Activated CD8-positive, alpha-beta memory T cell treated with anti-CD3 and anti-CD28 coated beads for 48 hours (primary cell): ENCODE data around the gene NEDD4L.

Experiments used
- DNase-seq, 3 experiments: peaks; one replicate each; pipeline ENCODE4 v3.0.0-alpha.2; 2020; ENCODE audit warnings: low read depth in 2 of 3, low spot score in 2 of 3

NEDD4L gene

DNA sequence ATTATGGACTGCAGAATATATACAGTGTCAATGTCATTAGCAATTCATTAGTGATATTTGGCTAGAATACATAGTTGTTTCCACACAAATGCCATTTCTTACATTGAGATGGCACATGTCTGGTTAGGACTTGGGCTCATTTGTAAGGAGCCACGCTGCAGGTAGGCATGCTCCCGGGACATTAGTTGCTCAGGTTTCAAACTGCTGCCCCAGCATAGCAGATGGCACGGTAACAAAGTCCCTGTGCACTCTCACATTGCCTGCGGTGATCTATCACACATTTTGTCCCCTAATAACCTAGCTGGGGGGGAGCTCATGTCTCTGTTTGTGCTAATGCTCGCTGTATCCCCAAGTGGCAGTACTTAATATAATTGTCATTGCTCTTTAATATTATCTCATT lies 185.1 kb downstream of the NEDD4L start:
- no peak for DNase-seq

DNA sequence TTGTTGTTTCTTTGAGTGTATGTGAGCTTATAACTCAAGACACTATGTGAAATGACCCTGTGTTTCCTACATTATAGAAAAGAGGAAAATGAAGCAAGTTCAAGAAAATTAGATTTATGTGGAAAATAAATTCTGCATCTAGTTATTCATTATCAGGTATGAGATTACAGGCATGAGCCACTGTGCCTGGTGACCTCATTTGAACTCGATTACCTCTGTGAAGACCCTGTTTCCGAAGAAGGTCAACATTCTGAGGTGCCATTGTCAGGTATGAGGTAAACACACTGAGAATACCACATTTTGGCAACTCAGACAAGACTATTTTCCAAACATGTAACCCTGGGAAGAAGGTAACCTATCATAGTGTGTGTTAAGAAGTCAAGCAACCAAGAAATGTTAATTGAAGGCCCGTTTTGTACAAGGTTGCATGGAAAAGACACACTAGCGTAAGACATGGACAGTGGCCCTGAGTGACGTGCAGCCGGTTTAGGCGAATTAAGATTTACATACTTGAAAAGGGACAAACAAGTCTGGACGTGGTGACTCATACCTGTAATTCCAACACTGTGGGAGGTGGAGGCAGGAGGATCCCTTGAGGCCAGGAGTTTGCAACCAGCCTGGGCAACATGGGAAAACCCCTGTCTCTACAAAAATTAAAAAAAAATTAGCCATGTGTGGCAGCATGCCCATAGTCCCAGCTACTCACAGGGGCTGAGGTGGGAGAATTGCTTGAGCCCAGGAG lies 186.6 kb downstream of the NEDD4L start:
- no peak for DNase-seq

GRCh38 chr18:58231930-58232329 lies 187.9 kb downstream of the NEDD4L start:
- DNase-seq = no peak

DNA sequence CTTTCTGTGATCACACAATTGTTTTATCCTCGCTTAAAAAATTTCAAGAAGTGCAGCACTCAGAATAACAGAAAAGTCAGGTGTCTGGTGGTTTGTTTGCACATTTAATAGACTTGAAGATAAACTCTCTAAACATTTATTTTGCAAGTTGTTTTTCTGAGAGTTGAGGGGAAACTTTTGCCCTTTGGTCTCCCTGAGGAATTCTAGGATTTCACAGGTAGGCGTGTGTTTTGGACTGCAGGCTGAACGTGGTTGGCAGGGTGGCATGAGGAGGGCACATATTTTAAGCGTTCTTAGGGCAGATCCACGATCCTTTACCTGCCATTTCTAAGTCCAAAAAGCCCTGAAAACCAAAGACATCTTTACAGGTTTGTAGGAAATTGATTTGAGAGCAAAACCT lies 188.6 kb downstream of the NEDD4L start:
- no peak for DNase-seq

DNA sequence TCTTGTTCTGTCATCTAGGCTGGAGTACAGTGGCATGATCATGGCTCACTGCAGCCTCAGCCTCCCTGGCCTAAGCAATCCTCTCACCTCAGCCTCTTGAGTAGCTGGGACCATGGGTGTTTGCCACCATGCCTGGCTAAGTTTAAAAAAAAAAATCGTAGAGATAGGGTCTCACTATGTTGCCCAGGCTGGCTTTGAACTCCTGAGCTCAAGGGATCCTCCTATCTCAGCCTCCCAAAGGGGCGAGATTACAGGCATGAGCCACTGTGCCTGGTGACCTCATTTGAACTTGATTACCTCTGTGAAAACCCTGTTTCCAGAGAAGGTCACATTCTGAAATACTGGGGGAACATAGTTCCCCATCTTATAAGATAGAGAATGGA lies 190.3 kb downstream of the NEDD4L start:
- no peak for DNase-seq

DNA sequence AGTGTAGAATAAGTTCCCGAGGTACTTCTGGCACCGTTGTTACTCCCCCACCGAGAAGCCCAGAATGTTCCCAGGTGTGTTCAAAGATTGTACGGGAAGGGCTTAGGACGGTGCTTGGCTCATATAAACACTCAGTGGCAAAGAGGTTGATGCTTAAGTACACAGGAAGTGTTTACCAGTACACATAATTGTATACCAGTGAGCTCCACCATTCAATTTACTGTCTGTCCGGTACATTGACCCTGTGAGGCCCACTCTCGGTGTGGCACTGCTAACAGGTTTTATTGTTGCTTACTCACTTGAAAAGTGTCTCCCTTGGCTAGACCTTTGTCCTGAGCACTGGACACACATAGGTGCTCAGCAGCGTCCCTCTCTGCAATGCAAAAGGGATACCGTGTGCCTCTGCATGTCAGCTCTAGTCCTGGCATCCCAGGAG lies 191.0 kb downstream of the NEDD4L start:
- DNase-seq = no peak

- DNase-seq = no peak
Observed at GRCh38 chr18:58239879-58240278, 195.9 kb downstream of the NEDD4L start.

GRCh38 chr18:58241026-58241679 lies 197.1 kb downstream of the NEDD4L start:
- DNase-seq = no peak

GRCh38 chr18:58241877-58242276 lies 197.9 kb downstream of the NEDD4L start:
- DNase-seq = no peak

GRCh38 chr18:58242435-58242834 lies 198.4 kb downstream of the NEDD4L start:
- no peak for DNase-seq

DNA sequence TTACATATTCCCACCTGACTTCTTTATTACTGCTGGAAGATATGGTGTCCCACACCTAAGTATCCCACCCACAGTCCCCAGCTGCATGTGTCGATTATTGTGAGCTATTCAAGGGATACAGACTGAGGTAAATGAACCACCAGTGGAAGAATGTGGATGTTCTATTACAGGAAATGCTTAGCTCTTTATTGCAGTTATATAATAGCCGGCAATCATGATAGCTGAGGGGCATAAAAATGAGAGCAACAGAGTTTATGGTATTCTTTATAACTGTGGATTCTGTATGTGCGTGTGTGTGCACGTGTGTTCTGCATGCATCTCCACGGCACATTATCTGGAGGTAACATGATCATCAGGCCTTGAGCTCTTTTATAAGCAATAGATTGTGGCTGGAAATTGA lies 198.9 kb downstream of the NEDD4L start:
- DNase-seq = no peak

DNA sequence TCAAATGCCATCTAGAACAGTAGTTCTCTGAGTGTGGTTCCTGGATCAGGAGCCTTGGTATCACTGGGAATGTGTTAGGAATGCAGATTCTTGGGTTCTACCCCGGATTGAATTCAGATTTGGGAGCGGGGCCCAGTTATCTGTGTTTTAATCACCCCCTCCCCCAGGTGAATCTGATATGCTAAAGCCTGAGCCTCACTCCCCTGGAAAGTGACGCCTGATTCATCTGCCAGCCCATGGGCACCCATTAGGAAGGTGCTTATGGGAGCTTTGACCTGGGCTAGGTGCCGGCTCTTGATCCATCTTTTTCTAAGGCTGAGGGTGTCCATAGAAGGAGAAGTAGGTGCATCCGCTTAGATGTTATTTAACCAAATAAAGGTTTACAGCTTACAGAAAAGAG lies 199.4 kb downstream of the NEDD4L start:
- DNase-seq = no peak

DNA sequence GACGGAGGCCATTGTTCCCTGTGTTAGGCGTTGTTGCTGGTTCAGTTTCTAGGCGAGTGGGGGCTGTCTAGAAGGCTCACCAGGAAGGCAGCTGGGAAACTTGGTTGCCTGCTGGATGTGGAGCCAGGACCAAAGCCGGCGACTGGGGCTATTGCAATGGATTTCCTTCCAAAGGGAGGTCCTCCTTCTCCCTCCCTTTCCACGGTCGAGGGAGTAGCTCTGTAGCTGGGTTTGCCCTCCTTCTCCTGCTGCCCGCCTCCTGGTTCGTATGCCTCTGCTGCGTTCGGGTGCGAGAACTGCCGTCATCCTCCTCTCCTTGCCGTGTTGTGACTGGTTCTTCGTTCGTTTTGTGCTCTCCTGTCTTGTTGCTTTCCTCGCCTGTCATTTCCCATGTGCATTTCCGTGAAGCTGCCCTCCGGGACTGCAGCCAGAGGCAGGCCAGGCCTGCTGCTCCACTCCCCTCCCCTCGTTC lies 203.4 kb downstream of the NEDD4L start:
- no peak for DNase-seq

GRCh38 chr18:58249712-58250111 lies 205.7 kb downstream of the NEDD4L start:
- DNase-seq = no peak

GRCh38 chr18:58251416-58251815 lies 207.4 kb downstream of the NEDD4L start:
- DNase-seq = no peak

GRCh38 chr18:58252166-58252565 lies 208.1 kb downstream of the NEDD4L start:
- DNase-seq = no peak

- DNase-seq = no peak
Observed at GRCh38 chr18:58253318-58253717, 209.3 kb downstream of the NEDD4L start.

DNA sequence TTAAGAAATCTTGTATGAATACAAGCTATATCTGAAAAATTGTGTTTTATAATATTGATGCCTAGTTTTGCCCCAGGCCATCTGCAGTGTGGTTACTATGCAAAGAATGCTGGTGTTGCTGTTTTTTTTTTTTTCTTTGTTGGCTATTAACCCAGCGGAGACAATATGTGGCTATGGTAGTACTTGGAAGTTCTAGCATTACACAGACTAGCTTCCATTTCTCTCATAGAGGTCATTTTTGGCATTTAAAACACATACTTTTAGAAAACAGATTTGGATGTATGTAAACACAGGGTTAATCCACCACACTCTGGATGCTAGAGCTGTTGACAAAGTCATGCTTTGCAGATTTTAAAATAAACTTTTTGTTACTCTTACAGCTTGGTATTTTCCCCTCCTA lies 209.8 kb downstream of the NEDD4L start:
- no peak for DNase-seq

- DNase-seq = no peak
Observed at GRCh38 chr18:58254873-58255511, 211.0 kb downstream of the NEDD4L start.

GRCh38 chr18:58255701-58256311 lies 211.8 kb downstream of the NEDD4L start:
- no peak for DNase-seq

DNA sequence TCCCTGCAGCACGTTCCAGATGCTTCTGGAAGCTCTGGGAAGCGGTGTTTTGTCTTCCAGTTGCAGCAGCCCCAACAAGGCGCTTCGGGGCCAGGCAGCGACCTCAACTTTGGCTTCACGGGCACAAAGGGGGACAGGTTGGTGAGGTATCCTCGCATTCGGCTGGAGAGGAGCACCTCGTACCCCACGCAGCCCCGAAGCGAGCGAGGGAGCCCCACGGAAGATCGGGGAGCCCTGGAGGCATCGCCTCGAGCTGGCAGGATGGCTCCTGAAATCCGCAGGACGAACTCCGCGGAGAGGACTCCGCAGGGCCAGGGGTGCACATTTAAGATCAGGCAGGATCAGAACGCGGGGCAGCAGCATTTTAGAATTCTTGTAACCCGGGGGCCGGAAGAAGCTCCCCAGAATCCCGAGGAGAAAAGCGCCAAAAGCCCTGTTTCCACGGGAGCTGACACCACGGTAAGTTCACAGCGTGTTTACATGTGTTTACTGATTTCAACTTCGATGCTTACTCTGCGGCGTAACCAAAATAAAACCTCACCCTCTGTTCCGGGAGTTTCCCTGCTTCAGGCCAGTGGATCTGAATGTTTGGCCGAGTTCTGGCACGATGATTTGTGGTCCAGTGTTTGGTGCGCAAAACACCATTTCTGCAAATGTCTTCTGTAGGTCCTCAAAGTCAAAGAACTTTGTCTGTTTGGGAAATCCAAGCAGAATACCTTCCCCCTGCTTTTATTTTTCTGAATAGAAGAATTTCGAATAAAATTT lies 212.5 kb downstream of the NEDD4L start:
- DNase-seq = no peak
